ENCODE measurements around the gene NSUN3. TPM values are rescaled to one million over a fixed set of nuclear protein-coding genes. Genes with fewer than 3 reads are reported as not detected.

NSUN3 gene
- polyA plus RNA-seq, 3 donors, result 10.8 to 14.4 (median 12.7) TPM

GRCh38 chr3:94176988-94177745 is 114.3 kb downstream of the NSUN3 start:
- no peak for DNase-seq (ENCODE audit: low read depth in 3 of 3, low spot score in 2 of 3)

Other genes with a start within 250 kb of the NSUN3 start
- 10 to 100 TPM; 38.5 to 45.1 (median 42.4) TPM for gene PROS1, start 89.2 kb upstream of the NSUN3 start, polyA plus RNA-seq (ENCODE audit: insufficient read length in 3 of 3)
- 10 to 100 TPM; 19.3 to 21.3 (median 21.2) TPM for gene ARL13B, start 82.9 kb upstream of the NSUN3 start, polyA plus RNA-seq (ENCODE audit: insufficient read length in 3 of 3)
- under 1 TPM in 2 of 3 donors, not detected in 1; 0.31 to 0.32 TPM for gene STX19, start 34.5 kb upstream of the NSUN3 start, polyA plus RNA-seq (ENCODE audit: insufficient read length in 3 of 3)
- gene DHFR2, start 145 bp upstream of the NSUN3 start, polyA plus RNA-seq (ENCODE audit: insufficient read length in 3 of 3), result 10 to 100 TPM; 10.8 to 12.6 (median 11.2) TPM

Data from right renal cortex interstitium (tissue), 3 donors.